ENCODE results near the gene WDR35. TPM values are rescaled to one million over a fixed set of nuclear protein-coding genes. Genes with fewer than 3 reads are reported as not detected.

The WDR35 gene
- total and polyA plus RNA-seq, 10 of the 15 experiments (the other 5 are each of a cell fraction or from before 2014, with no cell fraction given), result 3.0 to 9.3 (median 6.3) TPM

DNA sequence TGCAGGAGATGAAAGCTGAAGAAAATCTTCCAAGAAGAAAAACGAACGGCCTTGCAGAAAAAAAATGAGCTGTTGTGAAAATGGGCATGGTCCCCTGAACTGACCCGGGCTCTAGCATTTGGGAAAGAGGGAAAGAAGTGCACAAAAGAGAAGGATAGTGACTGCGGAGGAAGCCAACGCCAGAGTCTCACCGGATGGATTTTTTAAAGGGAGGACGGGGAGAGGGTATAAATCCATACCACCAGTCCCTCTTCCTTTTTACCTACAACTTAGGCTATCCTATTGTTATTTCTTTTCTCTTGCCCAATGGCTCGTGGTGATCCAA is 601 bp downstream of the WDR35 start:
- Histone ChIP-seq H3K4me3 (peak overlapping the region; percentile 95), H3K4me2 (ENCODE audit: control insufficient read depth, insufficient read depth) (peak overlapping the region; percentile 93), H2AFZ (ENCODE audit: control insufficient read depth, low read depth, low read length) (peak overlapping the region; percentile 97), H3K27ac (ENCODE audit: control insufficient read depth, insufficient read depth) (no peak overlapping the region), H4K20me1 (ENCODE audit: control insufficient read depth, insufficient read depth) (no peaks in the 10 kb centered on the region), H3K9ac (ENCODE audit: control insufficient read depth, insufficient read depth, low read length) (peak overlapping the region; percentile 67), H3K4me1 (ENCODE audit: control insufficient read depth, insufficient read depth, low read length) (peaks cover 6% of the 10 kb centered on the region; the same call in 1 of the 2 replicates), H3K27me3 (replicated peaks in 1 of 2; ENCODE audit: control insufficient read depth in 2 of 2, insufficient read depth in 2 of 2, low read length in 1 of 2) (no peaks in the 10 kb centered on the region), H3K36me3 (ENCODE audit: control insufficient read depth in 2 of 2, insufficient read depth in 2 of 2, low read length in 1 of 2) (no peaks in the 10 kb centered on the region), H3K79me2 (ENCODE audit: control insufficient read depth, insufficient read depth, low read length) (no peaks in the 10 kb centered on the region), H3K9me3 (replicated peaks; ENCODE audit: control insufficient read depth, insufficient read depth, low read length) (no peaks in the 10 kb centered on the region)
- in situ Hi-C loops (cut with MboI) (no loop called here), intact Hi-C loops (cut with micrococcal nuclease; ENCODE audit: unreplicated experiment) (loop anchor here (2.0 kb wide), 1 partner anchor 89 kb away; the partner anchor contains the start of gene TTC32)
- TF ChIP-seq CBFB (IDR thresholded peaks at IDR 0.05; ENCODE audit: low read depth), result no peak
- no peak for TF ChIP-seq RCOR1 (conservative IDR thresholded peaks at IDR 0.05; ENCODE audit: low read depth, low read length)
- no peak for TF ChIP-seq MTA3 (IDR thresholded peaks at IDR 0.05; ENCODE audit: borderline replicate concordance, low read length)
- TF ChIP-seq SP1 (IDR thresholded peaks at IDR 0.05; ENCODE audit: low read depth, low read length), result no peak
- TF ChIP-seq NFYB (IDR thresholded peaks at IDR 0.05; ENCODE audit: insufficient read depth, low read depth, low read length), result no peak
- TF ChIP-seq, protein P1, sequence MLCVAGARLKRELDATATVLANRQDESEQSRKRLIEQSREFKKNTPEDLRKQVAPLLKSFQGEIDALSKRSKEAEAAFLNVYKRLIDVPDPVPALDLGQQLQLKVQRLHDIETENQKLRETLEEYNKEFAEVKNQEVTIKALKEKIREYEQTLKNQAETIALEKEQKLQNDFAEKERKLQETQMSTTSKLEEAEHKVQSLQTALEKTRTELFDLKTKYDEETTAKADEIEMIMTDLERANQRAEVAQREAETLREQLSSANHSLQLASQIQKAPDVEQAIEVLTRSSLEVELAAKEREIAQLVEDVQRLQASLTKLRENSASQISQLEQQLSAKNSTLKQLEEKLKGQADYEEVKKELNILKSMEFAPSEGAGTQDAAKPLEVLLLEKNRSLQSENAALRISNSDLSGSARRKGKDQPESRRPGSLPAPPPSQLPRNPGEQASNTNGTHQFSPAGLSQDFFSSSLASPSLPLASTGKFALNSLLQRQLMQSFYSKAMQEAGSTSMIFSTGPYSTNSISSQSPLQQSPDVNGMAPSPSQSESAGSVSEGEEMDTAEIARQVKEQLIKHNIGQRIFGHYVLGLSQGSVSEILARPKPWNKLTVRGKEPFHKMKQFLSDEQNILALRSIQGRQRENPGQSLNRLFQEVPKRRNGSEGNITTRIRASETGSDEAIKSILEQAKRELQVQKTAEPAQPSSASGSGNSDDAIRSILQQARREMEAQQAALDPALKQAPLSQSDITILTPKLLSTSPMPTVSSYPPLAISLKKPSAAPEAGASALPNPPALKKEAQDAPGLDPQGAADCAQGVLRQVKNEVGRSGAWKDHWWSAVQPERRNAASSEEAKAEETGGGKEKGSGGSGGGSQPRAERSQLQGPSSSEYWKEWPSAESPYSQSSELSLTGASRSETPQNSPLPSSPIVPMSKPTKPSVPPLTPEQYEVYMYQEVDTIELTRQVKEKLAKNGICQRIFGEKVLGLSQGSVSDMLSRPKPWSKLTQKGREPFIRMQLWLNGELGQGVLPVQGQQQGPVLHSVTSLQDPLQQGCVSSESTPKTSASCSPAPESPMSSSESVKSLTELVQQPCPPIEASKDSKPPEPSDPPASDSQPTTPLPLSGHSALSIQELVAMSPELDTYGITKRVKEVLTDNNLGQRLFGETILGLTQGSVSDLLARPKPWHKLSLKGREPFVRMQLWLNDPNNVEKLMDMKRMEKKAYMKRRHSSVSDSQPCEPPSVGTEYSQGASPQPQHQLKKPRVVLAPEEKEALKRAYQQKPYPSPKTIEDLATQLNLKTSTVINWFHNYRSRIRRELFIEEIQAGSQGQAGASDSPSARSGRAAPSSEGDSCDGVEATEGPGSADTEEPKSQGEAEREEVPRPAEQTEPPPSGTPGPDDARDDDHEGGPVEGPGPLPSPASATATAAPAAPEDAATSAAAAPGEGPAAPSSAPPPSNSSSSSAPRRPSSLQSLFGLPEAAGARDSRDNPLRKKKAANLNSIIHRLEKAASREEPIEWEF (IDR thresholded peaks at IDR 0.05; ENCODE audit: insufficient replicate concordance, low read depth, low read length), result no peak
- TF ChIP-seq, protein P2, sequence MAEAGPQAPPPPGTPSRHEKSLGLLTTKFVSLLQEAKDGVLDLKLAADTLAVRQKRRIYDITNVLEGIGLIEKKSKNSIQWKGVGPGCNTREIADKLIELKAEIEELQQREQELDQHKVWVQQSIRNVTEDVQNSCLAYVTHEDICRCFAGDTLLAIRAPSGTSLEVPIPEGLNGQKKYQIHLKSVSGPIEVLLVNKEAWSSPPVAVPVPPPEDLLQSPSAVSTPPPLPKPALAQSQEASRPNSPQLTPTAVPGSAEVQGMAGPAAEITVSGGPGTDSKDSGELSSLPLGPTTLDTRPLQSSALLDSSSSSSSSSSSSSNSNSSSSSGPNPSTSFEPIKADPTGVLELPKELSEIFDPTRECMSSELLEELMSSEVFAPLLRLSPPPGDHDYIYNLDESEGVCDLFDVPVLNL (IDR thresholded peaks at IDR 0.05; ENCODE audit: low read depth, low read length), result no peak
- no peak for TF ChIP-seq YY1 (IDR thresholded peaks at IDR 0.05; ENCODE audit: low read depth, low read length)
- no peak for TF ChIP-seq EED (IDR thresholded peaks at IDR 0.05; ENCODE audit: low read depth)
- TF ChIP-seq SMAD5 (IDR thresholded peaks at IDR 0.05; ENCODE audit: low read depth), result no peak
- ChIA-PET RAD21 (ENCODE audit: unreplicated experiment) (interaction anchor here (0.8 to 2.0 kb wide), 8 partner anchors 21 to 337 kb away, joined by 3 to 5 read pairs (median 3); partner anchors contain the start of gene LAPTM4A), SMC1A (ENCODE audit: uncharacterized antibody, unreplicated experiment) (interaction anchor here (1.3 to 2.8 kb wide), 6 partner anchors 9 to 90 kb away, joined by 3 to 19 read pairs (median 6); partner anchors contain the start of gene LAPTM4A), CTCF (interaction anchor here (0.6 to 3.2 kb wide), 12 partner anchors 10 to 236 kb away, joined by 3 to 14 read pairs (median 4); partner anchors contain the start of genes MATN3 and SDC1), POLR2A (interaction anchor here (0.7 to 1.2 kb wide), 4 partner anchors 8 to 63 kb away, joined by 3 to 4 read pairs (median 3); partner anchors contain the start of gene LAPTM4A)
- no peak for ATAC-seq
- DNase-seq (ENCODE audit: low read depth, low spot score), result no peak
- no TSS peak for BruUV-seq (replicated peaks)
- WGBS (ENCODE audit: insufficient coverage, insufficient replicate concordance, low lambda C conversion rate, missing lambda C conversion rate), result 46% methylated on average over 8 of the region's 8 CpGs
- FAIRE-seq, result no peak

Data from GM12878 (cell line).